T-helper 2 cell treated with Interferon-gamma antibody and Interleukin-4, amounts not matched to agents 5 μg/mL and 100 μg/mL, for 36 hours (primary cell): ENCODE measurements around the gene LMX1B.

Experiments used
- DNase-seq: peaks from one replicate; pipeline ENCODE4 v3.0.0; 2021; ENCODE audit warnings: low spot score
- H3K27ac Mint-ChIP-seq: one replicate; pipeline ENCODE4 v1.8.0; 2021; ENCODE audit warnings: mild to moderate bottlenecking, mixed read lengths
- H3K27me3 Mint-ChIP-seq: one replicate; pipeline ENCODE4 v1.8.0; 2021; ENCODE audit warnings: low read depth, mixed read lengths
- H3K36me3 Mint-ChIP-seq: one replicate; pipeline ENCODE4 v1.8.0; 2021; ENCODE audit warnings: low read depth, mixed read lengths
- H3K4me1 Mint-ChIP-seq: one replicate; pipeline ENCODE4 v1.8.0; 2021; ENCODE audit warnings: low read depth, mixed read lengths
- H3K4me3 Mint-ChIP-seq: one replicate; pipeline ENCODE4 v1.8.0; 2022; ENCODE audit warnings: mild to moderate bottlenecking, moderate library complexity, mixed read lengths
- H3K9me3 Mint-ChIP-seq: one replicate; pipeline ENCODE4 v1.8.0; 2021; ENCODE audit warnings: mixed read lengths

LMX1B gene

DNA sequence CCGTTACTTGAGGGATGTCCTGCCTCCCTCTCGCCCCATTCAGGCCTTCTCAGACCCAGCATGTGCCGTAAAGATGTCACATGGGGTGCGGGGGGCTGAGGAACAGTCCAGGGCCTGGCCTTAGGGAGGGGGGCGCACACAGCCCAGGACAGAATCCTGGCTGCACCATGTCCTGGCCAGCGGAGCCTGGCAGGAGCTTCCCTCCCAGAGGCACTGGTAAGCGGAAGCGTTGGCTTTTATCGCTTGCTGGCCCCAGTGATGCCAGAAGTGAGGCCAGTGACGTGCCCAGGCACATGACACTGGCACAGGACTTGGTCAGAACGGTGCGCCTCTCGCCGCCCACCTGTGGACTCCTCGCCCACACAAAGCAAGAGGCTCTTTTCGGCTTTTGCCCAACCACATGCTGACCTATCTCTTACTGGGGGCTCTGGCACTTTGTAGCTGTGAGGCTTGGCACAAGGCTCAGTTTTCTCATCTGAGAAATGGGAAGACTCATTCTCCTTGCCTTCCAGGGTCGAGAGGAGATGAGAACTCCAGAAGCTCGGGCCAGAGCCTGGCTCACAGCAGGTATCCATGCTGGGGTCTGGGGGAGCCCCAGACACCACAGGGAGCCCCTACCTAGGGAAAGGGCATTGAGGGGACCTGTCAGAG is 59.0 kb downstream of the LMX1B start:
- no peak overlapping the region for H3K27ac Mint-ChIP-seq
- no peaks in the 10 kb centered on the region for H3K36me3 Mint-ChIP-seq
- no peak for DNase-seq
- H3K27me3 Mint-ChIP-seq = peaks cover 51% of the 10 kb centered on the region
- H3K4me1 Mint-ChIP-seq = no peaks in the 10 kb centered on the region
- no peaks in the 10 kb centered on the region for H3K9me3 Mint-ChIP-seq
- no peak overlapping the region for H3K4me3 Mint-ChIP-seq

DNA sequence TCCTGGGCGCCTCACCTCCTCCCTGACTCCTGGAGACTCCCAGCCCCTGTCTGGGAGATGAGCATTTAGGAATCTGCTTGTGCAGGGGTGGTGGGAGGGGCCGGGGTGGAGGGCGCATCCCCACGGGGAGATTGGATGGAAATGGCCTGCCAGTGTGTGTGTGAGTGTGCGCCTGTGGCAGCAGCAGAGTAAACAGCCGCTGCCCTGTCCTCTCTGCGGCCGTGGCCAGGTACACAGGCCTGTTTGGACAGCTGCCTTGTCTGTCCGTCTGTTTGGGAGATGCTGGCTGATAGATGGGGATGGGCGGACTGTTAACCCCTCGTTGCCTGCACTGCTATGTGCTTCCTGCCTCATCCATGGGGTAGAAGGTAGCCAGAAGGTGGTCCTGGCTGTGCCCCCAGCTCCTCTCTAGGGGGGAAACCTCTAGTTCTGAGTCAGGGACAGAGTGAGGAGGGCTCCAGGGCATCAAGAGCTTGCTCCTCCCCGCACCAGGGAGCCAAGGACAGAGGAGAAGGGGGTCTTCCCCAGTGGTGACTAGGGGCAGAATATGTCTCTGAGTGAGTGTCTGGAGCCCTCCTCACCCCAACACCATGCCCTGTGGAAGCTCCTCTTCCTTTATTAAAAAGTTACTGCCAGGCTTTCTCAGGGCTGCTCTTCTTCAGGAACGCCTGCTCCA is 60.1 kb downstream of the LMX1B start:
- no peaks in the 10 kb centered on the region for H3K36me3 Mint-ChIP-seq
- H3K4me3 Mint-ChIP-seq = no peak overlapping the region
- H3K9me3 Mint-ChIP-seq = no peaks in the 10 kb centered on the region
- no peak for DNase-seq
- peaks cover 61% of the 10 kb centered on the region for H3K27me3 Mint-ChIP-seq
- no peak overlapping the region for H3K27ac Mint-ChIP-seq
- H3K4me1 Mint-ChIP-seq = no peaks in the 10 kb centered on the region

DNA sequence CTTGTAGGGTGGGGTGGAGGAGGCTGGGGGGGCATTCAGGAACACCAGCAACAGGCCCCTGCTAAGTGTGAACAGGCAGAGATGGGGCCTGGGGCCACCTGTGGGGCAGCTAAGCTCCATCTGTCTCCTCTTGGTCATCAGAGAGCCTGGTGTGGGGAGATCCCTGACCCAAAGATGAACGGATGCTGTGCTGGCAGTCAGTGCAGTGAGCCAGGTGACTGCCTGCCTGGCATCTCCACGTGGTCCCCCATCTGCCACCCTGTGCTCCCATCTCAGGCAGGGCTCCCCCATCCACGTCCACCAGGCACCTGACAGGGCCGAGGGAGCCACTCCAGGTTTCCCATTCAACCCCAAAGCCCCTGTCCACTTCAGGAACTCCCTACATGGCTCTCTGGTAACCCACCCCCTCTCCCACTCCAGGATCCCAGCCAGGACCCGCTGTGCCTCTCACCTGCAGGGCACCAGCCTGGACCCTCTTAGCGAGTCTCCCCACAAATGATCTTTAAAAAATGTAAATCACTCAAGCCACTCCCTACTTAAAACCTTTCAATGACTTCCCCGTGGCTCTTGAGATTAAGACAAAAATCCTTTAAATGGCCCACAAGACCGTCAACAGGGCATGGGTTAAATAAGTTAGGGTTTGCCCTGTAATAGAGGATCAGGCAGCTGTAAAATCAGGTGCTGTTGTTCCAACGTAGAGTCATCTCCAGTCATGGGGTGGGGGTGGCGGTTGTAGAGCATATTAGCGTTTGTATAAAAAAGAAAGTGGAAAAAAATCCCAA is 60.8 kb downstream of the LMX1B start:
- Mint-ChIP-seq H3K4me1 (no peaks in the 10 kb centered on the region), H3K27me3 (peaks cover 68% of the 10 kb centered on the region), H3K36me3 (no peaks in the 10 kb centered on the region), H3K27ac (no peak overlapping the region), H3K4me3 (no peak overlapping the region), H3K9me3 (no peaks in the 10 kb centered on the region)
- DNase-seq = no peak

DNA sequence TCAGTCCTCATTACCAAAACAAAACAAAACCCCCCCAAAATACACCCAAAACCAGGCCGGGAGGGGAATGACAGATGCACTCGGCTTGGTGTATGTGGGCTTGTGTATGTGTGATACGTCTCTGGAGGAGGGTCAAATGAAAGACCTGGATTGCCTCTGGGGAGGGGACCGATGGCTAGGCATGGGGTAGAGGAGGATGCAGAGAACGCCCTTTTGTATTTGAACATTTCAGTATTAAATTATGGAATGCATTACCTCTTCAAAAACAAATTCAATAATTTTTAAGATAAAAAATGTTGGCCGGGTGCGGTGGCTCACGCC is 61.4 kb downstream of the LMX1B start:
- Mint-ChIP-seq H3K36me3 (no peaks in the 10 kb centered on the region), H3K27ac (no peak overlapping the region), H3K4me3 (no peak overlapping the region), H3K27me3 (peaks cover 74% of the 10 kb centered on the region), H3K4me1 (no peaks in the 10 kb centered on the region), H3K9me3 (no peaks in the 10 kb centered on the region)
- DNase-seq = no peak

DNA sequence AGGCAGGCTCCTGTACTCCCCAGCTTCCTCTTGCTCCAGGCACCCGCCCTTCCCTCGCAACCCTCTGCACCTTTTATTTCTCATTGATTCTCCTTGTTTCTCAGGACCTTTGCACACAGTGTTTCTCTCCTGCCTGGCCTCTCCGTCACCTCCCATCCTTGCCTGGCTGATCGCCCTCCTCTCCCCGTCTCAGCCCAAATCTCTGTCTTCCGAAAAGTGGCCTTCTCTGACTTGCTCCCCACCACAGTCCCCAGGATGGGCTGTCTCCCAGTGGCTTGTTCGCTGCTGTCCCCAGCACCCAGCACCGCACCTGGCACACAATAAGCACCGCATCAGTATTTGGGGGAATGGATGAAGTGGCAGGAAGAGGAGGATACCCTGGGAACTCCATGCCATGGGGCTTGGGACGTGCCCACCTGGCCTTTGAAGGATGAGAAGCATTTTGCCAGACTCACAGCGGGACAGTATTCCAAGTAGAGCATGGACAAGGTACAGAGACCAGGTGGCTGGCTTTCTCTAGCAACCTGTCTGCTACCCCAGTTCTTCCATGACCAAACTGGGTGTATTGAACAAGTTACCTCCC is 62.5 kb downstream of the LMX1B start:
- peaks cover 81% of the 10 kb centered on the region for H3K27me3 Mint-ChIP-seq

DNA sequence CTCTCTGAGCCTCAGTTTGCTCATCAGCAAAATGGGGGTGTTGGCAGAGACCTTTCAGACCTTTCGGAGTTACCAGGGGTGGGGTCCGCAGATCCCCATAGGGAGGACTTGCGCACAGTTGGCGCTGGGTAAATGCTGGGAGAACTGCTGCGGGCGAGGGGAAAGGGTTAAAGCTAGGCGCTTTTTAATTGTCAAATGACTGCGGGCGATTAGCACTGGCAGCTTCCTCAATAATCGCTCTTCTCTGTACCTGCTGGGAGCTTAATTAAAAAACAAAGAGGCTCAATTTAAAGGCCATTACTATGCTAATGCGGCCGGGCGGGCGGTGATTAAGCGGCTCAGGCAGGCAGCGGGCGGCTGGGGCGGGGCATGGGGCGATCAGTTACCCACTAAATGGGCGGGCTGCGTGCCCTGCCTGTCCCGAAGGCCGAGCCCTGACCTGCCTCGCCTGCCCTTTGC is 63.0 kb downstream of the LMX1B start:
- Mint-ChIP-seq H3K27ac (no peak overlapping the region), H3K4me1 (no peaks in the 10 kb centered on the region), H3K36me3 (no peaks in the 10 kb centered on the region), H3K27me3 (peaks cover 84% of the 10 kb centered on the region), H3K9me3 (no peaks in the 10 kb centered on the region), H3K4me3 (no peak overlapping the region)
- no peak for DNase-seq

More for the DNA sequence above, 62.5 kb downstream of the LMX1B start:
- no peak overlapping the region for H3K4me3 Mint-ChIP-seq
- H3K36me3 Mint-ChIP-seq = no peaks in the 10 kb centered on the region
- no peak overlapping the region for H3K27ac Mint-ChIP-seq
- H3K4me1 Mint-ChIP-seq = no peaks in the 10 kb centered on the region
- DNase-seq = no peak
- no peaks in the 10 kb centered on the region for H3K9me3 Mint-ChIP-seq

DNA sequence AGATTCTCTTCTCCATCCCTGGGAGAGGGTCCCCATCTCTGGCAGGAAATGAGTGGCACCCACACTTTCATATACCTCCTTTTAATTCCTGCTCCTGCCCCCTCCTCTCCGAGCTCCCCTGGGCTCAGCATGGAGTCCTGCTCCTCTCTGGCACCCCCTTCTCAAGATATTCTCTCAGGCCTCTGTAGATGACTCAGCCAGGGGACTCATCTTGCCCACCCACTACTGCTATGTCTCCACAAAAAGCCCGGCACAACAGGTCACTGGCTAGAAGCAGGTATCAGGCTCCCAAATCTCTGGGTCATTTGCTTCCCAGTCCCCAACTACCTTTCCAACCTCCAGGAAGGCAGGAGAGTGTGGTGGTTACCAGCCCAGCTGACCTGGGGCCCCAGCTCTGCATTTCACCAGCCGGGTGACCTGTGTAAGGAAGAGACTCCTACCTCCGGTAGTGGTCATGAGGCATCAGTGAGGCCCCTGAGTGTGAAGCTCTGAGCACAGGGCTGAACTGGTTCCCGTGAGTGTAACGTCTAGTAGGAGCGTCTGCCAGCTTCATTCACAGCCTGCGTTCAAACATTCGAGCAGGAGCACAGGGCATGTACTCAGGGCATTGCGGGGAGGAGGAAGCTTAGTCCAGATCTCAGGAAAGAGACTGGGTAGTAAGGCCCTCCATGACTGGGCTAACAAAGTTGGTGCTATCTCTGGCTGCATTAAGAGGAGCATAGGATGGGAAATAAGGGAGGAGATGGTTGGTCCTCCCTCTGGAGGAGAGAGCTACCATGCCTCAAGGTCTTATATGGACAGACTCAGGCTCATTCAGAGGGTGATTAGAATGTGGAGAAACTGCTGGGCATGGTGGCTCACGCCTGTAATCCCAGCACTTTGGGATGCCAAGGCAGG is 63.7 kb downstream of the LMX1B start:
- Mint-ChIP-seq H3K27me3 (peaks cover 84% of the 10 kb centered on the region), H3K4me3 (no peak overlapping the region)

DNA sequence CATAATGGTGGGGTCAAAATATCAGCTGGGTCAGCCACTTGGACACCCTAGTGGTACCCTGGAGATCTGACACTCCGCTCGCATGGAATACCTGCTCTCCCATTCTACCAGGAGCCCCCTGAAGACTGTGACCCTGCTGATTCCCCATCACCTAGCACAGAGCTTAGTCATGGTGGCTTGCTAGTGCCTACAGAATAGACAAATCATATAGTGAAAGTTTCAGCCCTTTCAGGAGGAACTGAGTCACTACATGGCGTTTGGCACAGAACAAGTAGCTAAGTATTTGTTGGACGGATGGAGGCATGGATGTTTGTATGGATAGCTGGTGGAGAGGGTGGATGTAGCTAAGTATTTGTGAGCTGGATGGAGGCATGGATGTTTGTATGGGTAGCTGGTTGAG is 65.3 kb downstream of the LMX1B start:
- no peak overlapping the region for H3K4me3 Mint-ChIP-seq
- H3K4me1 Mint-ChIP-seq = no peaks in the 10 kb centered on the region
- no peaks in the 10 kb centered on the region for H3K9me3 Mint-ChIP-seq
- H3K27ac Mint-ChIP-seq = no peak overlapping the region
- peaks cover 84% of the 10 kb centered on the region for H3K27me3 Mint-ChIP-seq
- H3K36me3 Mint-ChIP-seq = no peaks in the 10 kb centered on the region
- DNase-seq = no peak

More for the DNA sequence above, 63.7 kb downstream of the LMX1B start:
- Mint-ChIP-seq H3K27ac (no peak overlapping the region), H3K4me1 (no peaks in the 10 kb centered on the region), H3K36me3 (no peaks in the 10 kb centered on the region), H3K9me3 (no peaks in the 10 kb centered on the region)
- DNase-seq = no peak

DNA sequence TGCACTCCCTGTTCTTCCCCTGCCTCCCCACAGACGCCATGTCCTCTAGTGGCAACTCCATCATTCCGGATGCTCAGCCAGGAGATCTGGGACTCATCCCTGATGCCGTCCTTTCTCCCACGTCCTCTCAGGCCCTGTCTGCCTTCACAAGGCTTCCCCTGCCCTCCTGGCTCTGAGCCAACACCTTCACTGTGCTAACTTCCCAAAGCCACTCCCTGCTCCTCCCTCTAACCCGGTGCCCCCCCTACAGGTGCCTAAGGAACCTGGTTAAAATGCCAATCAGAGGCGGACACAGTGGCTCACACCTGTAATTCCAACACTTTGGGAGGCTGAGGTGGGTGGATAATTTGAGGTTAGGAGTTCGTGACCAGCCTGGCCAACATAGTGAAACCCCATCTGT is 67.6 kb downstream of the LMX1B start:
- Mint-ChIP-seq H3K36me3 (no peaks in the 10 kb centered on the region), H3K9me3 (no peaks in the 10 kb centered on the region), H3K27ac (no peak overlapping the region), H3K4me3 (no peak overlapping the region), H3K27me3 (peaks cover 86% of the 10 kb centered on the region), H3K4me1 (no peaks in the 10 kb centered on the region)
- no peak for DNase-seq

DNA sequence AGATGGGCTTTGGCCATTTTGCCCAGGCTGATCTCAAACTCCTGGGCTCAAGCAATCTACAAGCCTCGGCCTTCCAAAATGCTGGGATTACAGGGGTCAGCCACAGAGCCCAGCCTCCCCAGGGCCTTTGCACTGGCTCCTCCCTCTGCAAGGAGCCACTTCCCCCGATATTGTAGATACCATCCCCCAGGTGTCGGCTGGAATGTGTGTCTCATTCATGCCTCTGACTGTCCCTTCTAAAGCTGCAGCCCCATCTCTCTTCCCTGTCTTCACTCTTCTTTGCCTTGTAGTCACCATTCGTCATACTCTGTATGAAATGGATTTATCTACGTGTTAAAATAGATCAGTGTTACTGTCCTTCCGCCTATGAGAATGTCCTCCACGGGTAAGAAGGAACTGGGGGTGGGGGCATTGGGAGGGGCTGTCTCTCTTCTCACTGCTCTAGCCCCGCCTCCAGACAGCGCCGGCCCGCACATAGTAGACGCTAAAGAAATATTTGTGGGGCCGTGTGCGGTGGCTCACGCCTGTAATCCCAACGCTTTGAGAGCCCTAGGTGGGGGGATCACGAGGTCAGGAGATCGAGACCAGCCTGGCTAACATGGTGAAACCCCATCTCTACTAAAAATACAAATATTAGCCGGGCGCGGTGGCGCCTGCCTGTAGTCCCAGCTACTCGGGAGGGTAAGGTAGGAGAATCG is 68.5 kb downstream of the LMX1B start:
- no peak overlapping the region for H3K4me3 Mint-ChIP-seq
- H3K36me3 Mint-ChIP-seq = no peaks in the 10 kb centered on the region
- H3K27me3 Mint-ChIP-seq = peaks cover 83% of the 10 kb centered on the region
- DNase-seq = no peak
- no peaks in the 10 kb centered on the region for H3K4me1 Mint-ChIP-seq
- H3K9me3 Mint-ChIP-seq = no peaks in the 10 kb centered on the region
- H3K27ac Mint-ChIP-seq = no peak overlapping the region

DNA sequence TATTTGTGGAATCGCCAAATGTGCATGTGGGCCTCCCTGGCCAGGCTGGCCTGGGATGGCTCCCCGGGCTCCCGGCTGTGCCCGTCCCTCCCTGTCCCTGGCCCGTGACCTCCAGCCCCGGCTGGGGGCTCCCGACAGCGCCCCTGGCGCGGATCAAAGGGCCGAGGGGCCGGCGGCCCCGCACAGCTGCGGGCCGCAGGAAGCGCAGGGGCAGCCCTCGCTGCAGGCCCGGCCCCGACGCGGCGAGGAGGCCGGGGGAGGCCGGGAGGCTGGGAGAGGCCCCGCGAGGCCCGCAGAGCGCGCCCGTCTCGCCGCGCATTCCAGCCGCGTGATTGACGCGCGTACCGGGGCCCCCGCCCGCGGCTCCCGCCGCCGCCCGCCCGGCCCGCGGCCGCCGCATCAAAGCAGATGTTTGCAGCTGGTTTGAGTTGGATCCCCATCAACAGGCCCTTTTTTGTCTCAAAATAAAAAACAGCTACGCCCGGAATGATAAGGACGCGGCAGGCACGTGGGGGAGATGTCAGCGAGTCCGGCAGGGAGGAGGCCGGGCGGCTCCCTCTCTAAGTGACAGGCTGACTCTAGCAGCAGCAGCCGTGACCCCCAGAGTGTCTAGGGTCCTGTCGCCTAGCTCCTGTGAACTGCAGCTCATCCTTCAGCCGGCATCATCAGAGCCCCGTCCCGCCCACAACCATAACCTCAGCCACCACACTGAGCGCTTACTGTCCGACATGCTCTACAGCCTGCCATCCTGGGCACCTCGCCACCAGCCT is 69.4 kb downstream of the LMX1B start:
- Mint-ChIP-seq H3K27ac (no peak overlapping the region), H3K9me3 (no peaks in the 10 kb centered on the region), H3K36me3 (no peaks in the 10 kb centered on the region), H3K4me1 (no peaks in the 10 kb centered on the region), H3K27me3 (peaks cover 79% of the 10 kb centered on the region), H3K4me3 (no peak overlapping the region)
- no peak for DNase-seq

DNA sequence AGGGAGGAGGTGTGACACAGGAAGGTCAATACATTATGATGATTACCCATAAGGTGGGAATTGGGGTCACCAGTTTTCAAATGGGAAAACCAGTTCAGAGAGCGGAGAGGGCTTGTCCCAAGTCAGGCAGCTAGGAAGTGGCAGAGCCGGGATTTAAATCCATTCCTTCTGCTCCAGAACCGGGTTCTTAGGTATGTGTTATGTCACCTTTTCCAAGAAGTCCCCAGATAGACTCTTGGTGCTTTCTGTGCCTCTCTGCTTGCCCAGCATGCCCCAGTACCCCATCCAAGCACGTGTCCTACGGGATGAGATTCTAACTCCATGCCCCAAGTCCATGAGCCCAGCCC is 69.9 kb downstream of the LMX1B start:
- H3K9me3 Mint-ChIP-seq = no peaks in the 10 kb centered on the region
- H3K36me3 Mint-ChIP-seq = no peaks in the 10 kb centered on the region
- H3K4me3 Mint-ChIP-seq = no peak overlapping the region
- H3K27ac Mint-ChIP-seq = no peak overlapping the region
- no peak for DNase-seq
- no peaks in the 10 kb centered on the region for H3K4me1 Mint-ChIP-seq
- peaks cover 74% of the 10 kb centered on the region for H3K27me3 Mint-ChIP-seq
